NCI-H345 treated with DMSO at 0.1 percent for 48 hours (cell line): Measurements from ENCODE around the gene PDK1.

Experiments
- DNase-seq: peaks from one replicate; lab custom pipeline; 2025; ENCODE audit not compliant: unreplicated experiment; lab: John Stamatoyannopoulos, UW

The PDK1 gene

DNA sequence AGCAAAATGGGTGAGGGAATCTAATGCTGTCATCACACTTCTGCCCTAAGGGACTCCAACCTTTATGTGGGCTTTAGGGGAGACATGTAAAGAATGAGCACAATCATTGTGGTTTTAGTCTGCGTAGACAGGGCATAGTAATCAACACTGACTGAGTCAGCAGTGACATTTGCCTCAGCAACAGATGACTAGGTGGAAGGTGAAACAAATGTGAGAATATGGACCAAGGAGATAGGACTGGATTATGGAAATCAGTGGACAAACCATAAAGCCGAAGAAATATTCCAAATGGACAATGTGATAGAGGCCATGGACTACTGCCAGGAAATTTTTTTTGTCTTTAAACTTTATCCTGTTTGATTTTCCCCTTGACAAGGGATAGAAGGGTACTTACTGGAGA is 83.9 kb downstream of the PDK1 start:
- DNase-seq, result no peak

DNA sequence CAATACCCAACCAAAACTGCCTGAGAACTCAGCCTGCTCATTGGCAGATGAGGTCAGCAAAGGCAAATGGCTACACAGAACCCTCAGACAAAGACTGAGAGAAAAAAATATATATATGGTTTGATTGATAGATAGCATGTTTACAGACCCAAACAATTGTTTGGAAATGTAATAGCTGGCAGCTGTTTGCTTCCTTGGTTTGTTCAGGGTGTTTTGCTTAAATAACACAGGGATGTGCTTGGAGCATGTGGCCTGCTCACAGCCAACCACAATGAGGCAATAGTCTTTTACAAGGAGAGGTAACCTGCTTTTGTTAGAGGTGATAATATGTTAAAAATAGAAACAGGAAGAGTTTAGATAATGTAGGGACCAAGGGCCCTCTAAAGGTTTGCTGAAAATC is 84.5 kb downstream of the PDK1 start:
- DNase-seq, result peak; percentile 50

DNA sequence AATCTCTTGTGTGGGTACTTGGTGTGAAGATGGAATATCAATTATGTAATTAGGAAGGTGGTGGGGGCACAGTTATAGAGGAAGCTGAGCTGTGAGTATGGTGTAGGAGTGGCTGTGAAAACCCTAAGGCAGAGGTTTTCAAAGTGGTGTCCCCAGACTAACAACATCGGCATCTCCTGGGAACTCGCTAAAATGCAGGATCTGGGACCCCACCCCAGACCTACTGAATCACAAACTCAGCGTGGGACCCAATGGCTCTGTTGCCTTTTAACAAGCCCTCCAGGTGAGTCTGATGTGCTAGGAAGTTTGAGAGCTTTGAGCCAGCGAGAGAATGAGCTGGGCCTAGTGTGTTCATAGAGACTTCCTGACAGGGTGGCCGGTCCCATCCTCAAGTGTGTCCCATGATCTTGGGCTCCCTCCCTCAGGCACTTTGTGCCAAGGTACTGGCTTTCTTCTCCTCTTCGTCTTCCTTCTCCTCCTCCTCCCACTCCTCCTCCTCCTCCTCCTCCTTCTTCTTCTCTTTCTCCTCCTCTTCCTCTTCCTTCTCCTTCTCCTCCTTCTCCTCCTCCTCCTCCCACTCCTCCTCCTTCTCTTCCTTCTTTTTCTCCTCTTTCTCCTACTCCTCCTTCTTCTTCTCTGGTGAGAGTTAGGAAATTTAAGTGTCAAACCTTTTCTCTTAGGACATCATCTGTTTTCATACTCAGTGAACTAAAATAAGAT is 86.6 kb downstream of the PDK1 start:
- DNase-seq, result no peak

DNA sequence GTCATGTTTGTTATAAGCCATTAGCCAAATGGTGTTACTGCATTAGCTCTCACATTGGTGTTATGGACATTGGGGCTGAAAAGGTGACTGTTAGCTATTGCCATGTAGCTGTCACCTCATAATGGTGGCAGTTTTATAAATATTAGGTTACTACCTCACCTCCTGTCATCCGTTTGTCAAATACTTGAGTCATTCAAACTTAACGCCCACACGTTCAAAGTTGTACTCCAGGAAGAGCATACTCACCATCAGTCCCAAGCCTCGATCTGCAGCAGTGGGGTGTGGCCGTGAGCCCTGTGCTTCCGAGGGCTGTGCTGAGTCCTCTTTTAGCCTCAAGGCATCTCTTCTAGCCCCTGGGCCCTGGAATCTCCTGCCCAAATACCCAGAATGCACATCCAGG is 87.3 kb downstream of the PDK1 start:
- no peak for DNase-seq

DNA sequence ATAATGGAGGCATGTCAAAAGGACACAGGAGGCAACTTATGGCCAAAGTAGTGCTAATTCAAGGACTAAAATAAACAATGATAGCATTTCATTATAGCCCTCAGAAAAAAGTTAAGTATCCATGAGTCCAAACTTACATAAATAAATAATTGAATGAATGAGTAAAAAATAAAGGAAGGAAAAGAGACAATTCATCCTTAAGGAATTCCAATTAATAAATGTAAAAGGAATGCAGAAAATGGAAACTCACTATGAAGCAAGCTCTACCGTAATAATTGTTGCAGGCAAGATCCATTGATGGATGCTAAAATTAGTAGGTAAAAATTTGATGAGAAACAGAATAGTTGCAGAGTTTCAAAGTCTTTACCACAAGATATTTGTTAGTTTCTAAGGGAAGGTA is 91.5 kb downstream of the PDK1 start:
- no peak for DNase-seq

DNA sequence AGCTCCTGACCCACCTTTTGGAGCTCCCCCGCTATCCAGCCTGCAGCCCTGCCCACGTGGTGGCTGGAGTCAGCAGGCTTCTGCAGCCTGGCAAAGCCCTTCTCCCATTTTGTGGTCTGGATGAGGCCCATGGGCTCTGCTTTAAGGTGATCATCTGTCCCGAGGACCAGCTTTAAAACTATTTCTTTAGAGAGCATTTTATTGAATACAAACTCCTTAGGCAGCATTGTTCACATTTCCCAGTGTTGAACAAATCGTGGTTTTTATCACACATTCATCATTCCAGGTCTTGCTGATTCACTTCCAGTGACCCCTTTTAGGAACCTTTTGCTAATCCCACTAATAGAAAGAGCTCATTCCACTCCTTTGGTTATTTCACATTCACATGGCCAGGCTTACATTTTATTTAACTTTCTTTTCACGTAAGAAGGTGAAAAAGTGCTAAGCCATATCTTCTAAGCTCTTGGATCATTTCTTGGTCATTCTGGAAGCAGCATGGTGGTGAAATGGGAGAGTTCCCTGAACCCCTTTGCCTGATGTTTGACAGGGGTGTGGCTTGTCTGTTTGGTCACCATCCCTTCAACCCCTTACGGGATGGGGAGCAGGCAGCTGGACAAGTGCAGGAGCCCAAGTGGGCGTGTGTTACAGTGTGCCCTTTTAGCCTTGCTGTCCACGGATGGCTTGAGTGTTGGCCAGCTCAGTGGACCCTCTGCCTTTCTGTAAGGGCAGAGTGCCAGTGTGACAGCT is 99.4 kb downstream of the PDK1 start:
- DNase-seq, result no peak

DNA sequence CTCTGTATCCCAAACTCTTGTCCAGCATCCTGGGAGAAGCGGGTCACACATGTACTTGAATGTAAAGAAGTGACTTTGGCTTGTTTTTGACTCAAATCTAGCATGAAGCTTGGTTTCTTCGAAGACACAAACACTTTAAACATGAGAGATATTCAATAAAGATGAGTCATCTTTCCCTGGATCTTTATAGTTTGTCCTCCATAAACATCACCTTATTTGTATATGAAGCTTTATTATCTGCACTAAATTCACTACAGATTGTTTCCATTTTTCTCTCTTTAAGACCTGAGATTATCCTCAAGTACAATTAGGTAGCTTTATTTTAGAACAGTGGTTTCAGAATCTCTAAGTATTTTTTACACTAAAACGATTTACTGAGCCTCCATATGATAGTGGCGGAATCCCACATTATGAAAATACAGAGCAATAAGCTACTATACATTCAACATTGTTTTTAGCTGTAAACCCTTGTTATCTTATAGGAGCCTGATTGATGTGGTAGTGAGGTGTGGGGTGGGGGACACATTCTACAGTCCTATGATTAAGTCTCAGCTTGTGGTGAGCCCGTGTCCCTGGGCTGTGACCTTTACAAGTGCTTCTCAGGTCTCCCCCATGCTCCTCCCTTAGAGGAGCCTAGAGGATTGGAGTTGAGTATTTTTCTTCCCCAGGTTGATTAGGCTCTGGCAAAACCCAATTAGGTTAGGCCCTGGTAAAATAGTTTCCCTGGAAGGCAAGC is 100.1 kb downstream of the PDK1 start:
- no peak for DNase-seq
